Skeletal muscle cell (primary cell): Measurements from ENCODE around the gene PAK4.
A peak's percentile ranks its signal among the peaks of the same experiment; 100 is the strongest.
"Not testable (repeated sequence)": the region's sequence is repeated elsewhere in the genome, so short reads cannot be mapped to it uniquely, and the experiment has no call there.

Experiments used
- DNase-seq: peaks from one replicate; pipeline ENCODE4 v3.0.0-alpha.2; 2010; ENCODE audit warnings: low read depth
- H3K4me3 ChIP-seq: 2 replicates; pipeline ENCODE4 v1.5.1; 2011; ENCODE audit warnings: low read depth, mild to moderate bottlenecking, control low read depth, low read length, moderate library complexity

The PAK4 gene

DNA sequence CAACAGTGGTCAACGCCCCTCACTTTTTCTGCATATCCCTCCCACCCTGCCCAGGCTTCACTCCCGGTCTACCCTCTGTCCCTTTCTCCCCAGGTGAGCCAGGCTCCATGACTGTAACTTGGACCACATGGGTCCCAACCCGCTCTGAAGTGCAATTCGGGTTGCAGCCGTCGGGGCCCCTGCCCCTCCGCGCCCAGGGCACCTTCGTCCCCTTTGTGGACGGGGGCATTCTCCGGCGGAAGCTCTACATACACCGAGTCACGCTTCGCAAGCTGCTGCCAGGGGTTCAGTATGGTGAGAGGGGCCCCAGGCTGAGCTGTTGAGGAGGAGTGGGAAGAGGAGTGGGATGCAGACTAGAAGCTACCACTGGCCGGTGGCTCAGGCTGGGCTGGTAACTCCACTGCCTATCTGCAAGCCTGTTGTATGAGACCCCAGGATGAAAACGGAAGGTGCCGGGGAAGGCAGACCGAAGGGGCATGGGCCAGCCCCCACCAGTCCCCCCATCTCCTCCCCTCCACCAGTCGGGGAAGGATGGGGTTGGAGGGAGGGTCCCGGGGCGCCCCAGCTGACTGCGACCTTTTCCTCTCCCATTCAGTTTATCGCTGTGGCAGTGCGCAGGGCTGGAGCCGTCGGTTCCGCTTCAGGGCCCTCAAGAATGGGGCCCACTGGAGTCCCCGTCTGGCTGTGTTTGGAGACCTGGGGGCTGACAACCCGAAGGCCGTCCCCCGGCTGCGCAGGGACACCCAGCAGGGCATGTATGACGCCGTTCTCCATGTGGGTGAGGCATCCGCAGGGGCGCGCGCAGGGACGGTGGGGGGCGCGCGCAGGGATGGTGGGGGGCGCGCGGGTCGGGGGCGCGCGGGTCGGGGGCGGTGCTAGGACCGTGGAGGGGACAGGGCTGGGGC lies 27.0 kb upstream of the PAK4 start:
- no peak overlapping the region for H3K4me3 ChIP-seq
- no peak for DNase-seq

DNA sequence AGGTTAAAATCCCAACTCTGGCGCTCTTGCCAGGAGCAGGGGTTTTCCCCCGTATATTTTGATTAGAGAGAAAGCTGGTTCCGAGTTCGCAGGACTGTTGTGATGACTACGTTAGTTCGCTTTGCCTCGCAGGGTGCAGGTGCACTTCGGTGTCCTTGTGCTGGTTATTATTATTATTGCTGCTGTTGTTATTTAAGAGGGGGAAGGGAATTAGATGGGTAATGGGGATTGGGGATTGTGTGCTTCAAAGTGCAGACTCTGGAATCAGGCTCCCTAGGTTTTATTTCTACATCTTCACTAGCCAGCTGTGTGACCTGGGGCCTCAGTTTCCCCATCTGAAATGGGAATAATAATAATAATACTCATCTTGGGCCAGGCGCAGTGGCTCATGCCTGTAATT lies 26.2 kb upstream of the PAK4 start:
- no peak for DNase-seq

GRCh38 chr19:39100500-39101166 lies 25.0 kb upstream of the PAK4 start:
- H3K4me3 ChIP-seq, result no peak overlapping the region

More for the DNA sequence above, 26.2 kb upstream of the PAK4 start:
- H3K4me3 ChIP-seq, result no peak overlapping the region

GRCh38 chr19:39103151-39103550 lies 22.4 kb upstream of the PAK4 start:
- no peak for DNase-seq

More at GRCh38 chr19:39100500-39101166, 25.0 kb upstream of the PAK4 start:
- no peak for DNase-seq

DNA sequence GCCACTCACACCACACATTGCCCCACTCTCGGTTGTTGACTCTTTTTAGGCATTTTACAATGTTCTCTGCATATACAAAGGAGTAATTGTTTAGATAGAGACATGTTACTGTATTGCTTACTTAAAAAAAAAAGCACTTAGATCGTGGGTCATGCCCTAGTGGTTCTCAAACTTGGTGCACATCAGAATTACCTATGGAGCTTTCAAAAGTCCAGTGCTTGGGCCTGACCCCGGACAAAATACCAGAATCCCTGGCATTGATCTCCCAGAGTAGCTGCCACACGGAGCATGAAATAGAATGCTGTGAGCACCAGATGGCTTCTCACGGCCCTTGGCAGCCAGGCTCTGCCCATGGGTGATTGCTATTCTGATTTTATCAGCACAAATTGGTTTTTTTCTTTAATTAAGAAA lies 21.4 kb upstream of the PAK4 start:
- H3K4me3 ChIP-seq, result no peak overlapping the region
- no peak for DNase-seq

More at GRCh38 chr19:39103151-39103550, 22.4 kb upstream of the PAK4 start:
- no peak overlapping the region for H3K4me3 ChIP-seq

- no peak overlapping the region for H3K4me3 ChIP-seq
- no peak for DNase-seq
Measured at GRCh38 chr19:39106194-39106593, 19.4 kb upstream of the PAK4 start.

DNA sequence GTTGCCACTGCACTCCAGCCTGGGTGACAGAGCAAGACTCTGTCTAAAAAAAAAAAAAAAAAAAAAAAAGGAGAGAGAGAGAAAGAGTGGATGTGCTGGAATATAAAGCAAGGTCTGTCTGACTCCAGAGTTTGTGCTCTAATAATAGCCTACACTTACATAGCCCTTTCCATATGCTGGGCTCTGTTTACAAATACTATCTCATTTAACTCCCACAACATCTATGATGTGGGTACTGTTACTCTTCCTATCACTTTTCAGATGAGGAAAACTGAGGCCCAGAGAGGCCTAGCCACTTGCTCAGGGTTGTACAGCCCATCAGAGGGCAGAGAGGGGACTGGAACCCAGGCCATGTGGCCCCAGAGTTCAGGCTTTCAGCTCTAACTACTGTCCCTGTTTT lies 15.9 kb upstream of the PAK4 start:
- H3K4me3 ChIP-seq, result no peak overlapping the region
- DNase-seq, result no peak

DNA sequence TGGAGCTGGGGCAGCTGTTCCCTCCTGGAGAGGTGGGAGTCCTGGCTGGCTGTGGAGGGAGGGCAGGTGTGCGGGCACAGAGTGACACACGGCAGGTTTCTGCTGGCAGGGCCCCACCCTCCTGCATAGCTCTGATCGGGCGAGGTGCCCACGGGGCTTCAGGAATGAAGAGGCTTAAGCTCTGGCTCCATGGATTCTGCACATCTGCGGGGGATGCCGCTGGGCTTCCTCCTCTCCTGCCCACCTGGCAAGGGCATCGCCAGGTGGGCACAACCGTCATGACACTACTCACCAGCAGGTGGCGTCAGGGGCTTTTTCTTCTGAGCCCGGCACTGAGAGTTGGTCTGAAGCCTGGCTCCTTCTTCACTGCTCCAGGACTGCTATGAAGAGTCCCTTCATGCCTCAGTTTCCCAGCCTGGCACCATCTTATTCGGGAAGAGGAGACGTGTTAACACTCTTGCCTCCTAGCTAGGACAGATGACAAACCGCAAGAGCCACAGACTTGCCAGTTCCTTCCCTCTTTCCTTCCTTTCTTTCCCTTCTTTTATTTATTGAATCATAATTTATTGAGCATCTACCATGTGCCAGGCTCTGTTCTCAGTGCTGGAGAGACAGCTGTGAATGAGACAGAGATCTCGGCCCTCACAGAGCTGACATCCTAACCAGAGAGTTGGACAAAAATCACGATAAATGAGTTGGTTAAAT lies 15.2 kb upstream of the PAK4 start:
- DNase-seq, result no peak
- no peak overlapping the region for H3K4me3 ChIP-seq

- H3K4me3 ChIP-seq, result no peak overlapping the region
- no peak for DNase-seq
Measured at GRCh38 chr19:39111593-39112199, 13.9 kb upstream of the PAK4 start.

DNA sequence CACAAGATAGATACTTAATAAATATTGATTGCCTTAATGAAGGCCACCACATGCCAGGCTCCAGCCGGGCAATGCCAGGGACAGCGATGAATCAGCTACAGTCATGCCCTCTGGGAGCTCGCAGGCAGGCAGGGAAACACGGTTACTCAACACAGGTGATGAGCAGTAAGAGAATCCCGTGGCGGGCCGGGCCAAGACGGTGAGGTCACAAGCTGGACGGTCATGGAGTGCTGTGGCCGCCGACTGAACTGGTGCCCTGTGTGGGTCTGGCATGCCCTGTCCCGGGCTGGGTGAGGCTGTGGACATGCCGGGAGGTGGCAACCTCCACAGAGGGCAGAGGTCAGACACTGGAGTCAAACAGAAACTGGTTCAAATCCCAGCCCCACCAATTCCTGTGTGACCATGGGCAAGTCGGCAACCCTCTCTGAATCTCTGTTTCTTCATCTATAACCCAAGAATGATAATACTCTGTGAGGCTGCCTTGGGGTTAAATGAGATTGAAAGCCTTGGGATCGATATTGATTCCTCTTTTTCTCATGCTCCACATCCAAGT lies 13.2 kb upstream of the PAK4 start:
- no peak for DNase-seq
- H3K4me3 ChIP-seq, result no peak overlapping the region

- H3K4me3 ChIP-seq, result no peak overlapping the region
- DNase-seq, result no peak
Measured at GRCh38 chr19:39113199-39113598, 12.4 kb upstream of the PAK4 start.

DNA sequence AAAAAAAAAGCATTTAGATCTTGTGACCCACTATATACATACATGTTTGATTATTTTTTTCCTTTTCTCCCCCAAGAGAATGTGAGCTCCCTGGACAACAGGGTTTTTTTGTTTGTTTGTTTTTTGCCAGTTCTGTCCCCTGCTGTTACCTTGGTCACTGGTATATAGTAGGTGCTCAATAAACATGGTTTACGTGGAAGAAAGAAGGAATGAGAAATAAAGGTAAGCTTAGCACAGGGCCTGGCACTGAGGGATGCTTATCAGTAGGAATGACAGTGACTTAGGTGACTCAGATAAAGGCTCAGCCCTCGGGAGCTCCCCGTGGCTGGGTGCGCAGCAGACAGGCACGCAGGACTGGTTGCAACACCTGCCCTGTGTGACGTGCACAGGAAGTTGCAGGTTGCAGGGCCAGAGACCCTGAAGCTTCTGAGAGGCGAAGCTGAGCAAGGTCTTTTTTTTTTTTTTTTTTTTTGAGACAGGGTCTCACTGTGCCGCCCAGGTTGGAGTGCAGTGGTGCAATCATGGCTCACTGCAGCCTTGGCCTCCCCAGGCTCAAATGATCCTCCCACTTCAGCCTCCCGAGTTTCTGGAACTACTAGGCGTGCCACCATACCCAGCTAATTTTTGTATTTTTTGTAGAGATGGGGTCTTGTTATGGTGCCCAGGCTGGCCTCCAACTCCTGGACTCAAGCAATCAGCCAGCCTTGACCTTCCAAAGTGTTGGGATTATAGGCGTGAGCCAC lies 10.3 kb upstream of the PAK4 start:
- no peak for DNase-seq
- H3K4me3 ChIP-seq, result no peak overlapping the region

- DNase-seq, H3K4me3 ChIP-seq: not testable (repeated sequence)
Measured at GRCh38 chr19:39117023-39117422, 8.6 kb upstream of the PAK4 start.

GRCh38 chr19:39119830-39120229 lies 5.8 kb upstream of the PAK4 start:
- no peak overlapping the region for H3K4me3 ChIP-seq
- DNase-seq, result no peak

DNA sequence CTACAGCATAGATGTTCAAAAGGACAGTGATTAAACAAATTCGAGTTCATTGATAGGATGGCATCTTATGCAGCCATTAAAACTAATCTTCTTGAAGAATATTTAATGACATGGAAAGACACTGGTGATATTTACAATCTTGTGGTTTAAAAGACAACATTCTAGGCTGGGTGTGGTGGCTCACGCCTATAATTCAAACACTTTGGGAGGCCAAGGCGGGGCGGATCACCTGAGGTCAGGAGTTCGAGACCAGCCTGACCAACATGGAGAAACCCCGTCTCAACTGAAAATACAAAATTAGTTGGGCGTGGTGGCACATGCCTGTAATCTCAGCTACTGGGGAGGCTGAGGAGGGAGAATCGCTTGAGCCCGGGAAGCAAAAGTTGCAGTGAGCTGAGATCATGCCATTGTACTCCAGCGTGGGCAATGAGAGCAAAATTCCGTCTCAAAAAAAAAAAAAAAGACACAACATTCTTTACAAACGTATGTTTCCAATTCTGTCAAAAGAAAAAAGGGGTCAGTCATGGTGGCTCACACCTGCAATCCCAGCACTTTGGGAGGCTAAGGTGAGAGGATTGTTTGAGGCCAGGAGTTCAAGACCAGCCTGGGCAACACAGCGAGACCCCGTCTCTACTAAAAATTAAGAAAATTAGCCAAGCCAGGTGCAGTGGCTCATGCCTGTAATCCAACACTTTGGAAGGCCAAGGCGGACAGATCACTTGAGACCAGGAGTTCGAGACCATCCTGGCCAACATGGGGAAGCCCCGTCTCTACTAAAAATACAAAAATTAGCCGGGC lies 2.5 kb upstream of the PAK4 start:
- no peak for DNase-seq
- H3K4me3 ChIP-seq, result no peak overlapping the region

DNA sequence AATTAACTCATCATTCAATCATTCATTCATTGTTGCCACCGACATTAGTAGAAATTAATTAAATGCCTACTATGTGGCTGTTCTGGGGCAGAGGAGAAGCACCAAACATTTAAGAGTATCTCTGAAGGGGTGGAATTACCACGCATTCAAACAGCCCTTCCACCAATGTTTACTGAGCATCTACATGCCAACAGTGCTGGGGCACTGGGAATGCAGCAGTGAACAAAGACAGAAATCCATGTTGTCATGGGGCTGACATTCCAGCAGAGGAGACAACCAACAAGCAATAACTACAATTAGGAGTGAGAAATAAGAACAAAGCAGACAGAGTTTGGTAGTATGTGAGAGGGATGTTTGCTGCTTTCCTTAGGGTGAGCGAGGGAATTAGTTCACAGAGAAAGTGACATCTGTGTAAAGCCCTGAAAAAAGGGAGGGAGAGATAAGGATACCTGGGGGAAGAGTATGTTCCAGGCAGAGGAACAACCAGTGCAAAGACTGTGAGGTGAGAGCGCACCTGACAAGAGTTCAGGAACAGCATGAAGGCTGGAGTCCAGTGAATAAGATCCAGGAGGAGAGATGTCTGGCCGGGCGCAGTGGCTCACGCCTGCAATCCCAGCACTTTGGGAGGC lies 1.3 kb upstream of the PAK4 start:
- H3K4me3 ChIP-seq, result no peak overlapping the region
- DNase-seq, result no peak

DNA sequence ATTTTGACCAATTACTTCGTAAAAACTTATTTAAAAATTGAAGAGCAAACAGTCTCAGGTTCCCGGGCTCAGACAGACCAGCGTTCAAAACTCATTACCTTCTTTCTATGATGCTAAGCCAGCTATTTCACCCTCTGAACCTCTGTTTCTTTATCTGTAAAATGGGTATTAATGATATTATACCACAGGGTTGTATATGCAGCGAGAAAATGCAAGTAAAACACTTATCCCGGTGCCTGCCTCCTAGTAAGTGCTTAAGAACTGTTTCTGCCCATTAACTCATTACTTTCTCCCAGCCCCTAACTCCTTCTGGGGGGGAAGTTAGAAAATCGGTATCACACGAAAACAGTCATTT lies 410 bp upstream of the PAK4 start:
- no peak for DNase-seq
- H3K4me3 ChIP-seq, result peak overlapping the region; percentile 83
